ENCODE data around the gene SNX33.

DNA sequence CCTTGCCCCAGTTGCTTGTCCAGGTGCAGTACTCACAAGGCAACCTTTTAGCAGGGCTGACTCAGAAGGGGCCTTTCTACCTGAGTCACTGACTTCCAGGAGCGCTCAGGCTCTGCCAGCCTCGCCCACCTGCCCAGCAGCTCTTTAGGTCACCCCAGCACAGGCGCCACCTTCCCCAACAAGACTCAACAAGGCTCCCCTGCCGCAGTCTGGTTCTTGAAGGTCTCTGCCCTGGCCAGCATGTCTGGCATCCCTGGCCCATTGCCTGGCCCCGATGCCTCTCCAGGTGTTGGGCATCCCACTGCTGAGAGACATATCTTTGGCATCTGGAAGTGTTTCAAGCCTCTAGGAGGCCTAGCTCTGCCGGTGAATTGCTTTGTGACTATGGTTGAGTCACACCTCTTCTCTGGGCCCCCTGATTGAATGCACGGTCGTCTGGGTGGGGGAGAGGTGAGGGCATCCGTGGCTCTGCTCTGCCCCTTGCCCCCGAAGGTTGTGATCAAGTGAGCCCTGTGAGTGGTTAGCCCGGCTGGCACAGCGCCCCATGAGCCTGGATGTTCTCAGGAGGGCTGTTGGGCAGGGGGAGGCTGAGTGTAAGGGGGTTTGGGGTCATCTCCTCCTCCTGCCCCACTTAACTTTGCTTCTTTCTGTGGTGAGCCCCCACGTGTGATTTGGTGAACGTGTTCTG lies 21.6 kb downstream of the SNX33 start:
- TF ChIP-seq, protein P1, sequence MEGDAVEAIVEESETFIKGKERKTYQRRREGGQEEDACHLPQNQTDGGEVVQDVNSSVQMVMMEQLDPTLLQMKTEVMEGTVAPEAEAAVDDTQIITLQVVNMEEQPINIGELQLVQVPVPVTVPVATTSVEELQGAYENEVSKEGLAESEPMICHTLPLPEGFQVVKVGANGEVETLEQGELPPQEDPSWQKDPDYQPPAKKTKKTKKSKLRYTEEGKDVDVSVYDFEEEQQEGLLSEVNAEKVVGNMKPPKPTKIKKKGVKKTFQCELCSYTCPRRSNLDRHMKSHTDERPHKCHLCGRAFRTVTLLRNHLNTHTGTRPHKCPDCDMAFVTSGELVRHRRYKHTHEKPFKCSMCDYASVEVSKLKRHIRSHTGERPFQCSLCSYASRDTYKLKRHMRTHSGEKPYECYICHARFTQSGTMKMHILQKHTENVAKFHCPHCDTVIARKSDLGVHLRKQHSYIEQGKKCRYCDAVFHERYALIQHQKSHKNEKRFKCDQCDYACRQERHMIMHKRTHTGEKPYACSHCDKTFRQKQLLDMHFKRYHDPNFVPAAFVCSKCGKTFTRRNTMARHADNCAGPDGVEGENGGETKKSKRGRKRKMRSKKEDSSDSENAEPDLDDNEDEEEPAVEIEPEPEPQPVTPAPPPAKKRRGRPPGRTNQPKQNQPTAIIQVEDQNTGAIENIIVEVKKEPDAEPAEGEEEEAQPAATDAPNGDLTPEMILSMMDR (IDR thresholded peaks at IDR 0.05; ENCODE audit: insufficient read depth, low read depth, low read length): no peak
- no peak for TF ChIP-seq EZH2 (IDR thresholded peaks at IDR 0.05; ENCODE audit: insufficient read depth, low read length)

Measured in astrocyte (in vitro differentiated cells and primary cell).